ENCODE measurements around the gene POLN. TPM values are rescaled to one million over a fixed set of nuclear protein-coding genes. Genes with fewer than 3 reads are reported as not detected.

Gene POLN
- total RNA-seq, 1 experiment from 2014 or later = 0.10 TPM

DNA sequence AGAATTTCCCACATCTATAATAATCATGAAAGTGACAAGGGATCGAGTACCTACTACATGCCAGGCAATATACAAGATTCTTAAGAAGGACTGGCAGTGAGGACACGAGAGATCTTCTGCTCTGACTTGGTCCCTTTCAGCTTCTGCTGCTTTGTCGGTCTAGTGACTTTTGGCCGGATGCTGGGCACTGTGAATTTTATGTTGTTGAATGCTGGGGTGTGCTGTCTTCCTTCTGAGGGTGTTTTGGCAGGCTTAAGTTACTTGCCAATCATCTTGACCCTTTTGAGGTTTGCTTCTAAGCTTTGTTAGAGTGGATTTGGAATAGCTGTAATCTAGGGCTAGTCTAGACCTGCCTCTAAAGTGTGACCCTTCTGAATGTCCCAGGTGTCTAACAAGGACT is 159.3 kb downstream of the POLN start:
- DNase-seq (ENCODE audit: low read depth) = no peak
- in situ Hi-C loops (cut with HindIII; ENCODE audit: low pct_unique_long_range_greater_than_20kb, low sequenced_read_pairs) = no loop called here

- DNase-seq (ENCODE audit: low read depth) = no peak
- in situ Hi-C loops (cut with HindIII; ENCODE audit: low pct_unique_long_range_greater_than_20kb, low sequenced_read_pairs) = no loop called here
These were observed 159.8 kb downstream of the POLN start for GRCh38 chr4:2082118-2082517.

- DNase-seq (ENCODE audit: low read depth) = no peak
- in situ Hi-C loops (cut with HindIII; ENCODE audit: low pct_unique_long_range_greater_than_20kb, low sequenced_read_pairs) = no loop called here
These were observed 160.4 kb downstream of the POLN start for GRCh38 chr4:2081540-2081939.

- no peak for DNase-seq (ENCODE audit: low read depth)
- in situ Hi-C loops (cut with HindIII; ENCODE audit: low pct_unique_long_range_greater_than_20kb, low sequenced_read_pairs) = no loop called here
These were observed 161.3 kb downstream of the POLN start for GRCh38 chr4:2080429-2081300.

- DNase-seq (ENCODE audit: low read depth) = no peak
- in situ Hi-C loops (cut with HindIII; ENCODE audit: low pct_unique_long_range_greater_than_20kb, low sequenced_read_pairs) = no loop called here
These were observed 162.0 kb downstream of the POLN start for GRCh38 chr4:2079926-2080325.

DNA sequence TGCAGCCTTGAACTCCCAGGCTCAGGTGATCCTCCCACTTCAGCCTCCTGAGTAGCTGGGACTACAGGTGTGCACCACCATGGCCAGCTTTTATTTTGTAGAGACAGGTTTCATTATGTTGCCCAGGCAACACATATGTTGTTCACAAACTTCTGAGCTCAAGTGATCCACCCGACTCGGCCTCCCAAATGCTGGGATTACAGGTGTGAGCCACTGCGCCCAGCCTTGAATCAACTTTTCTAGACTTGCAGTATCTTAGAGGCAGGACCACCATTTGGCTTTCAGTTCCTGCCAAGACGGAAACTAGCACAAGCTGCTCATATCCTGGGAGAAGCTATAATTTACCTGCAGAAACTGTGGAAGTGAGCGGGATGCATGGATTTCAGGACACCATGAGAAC is 162.9 kb downstream of the POLN start:
- in situ Hi-C loops (cut with HindIII; ENCODE audit: low pct_unique_long_range_greater_than_20kb, low sequenced_read_pairs) = no loop called here
- DNase-seq (ENCODE audit: low read depth) = no peak

DNA sequence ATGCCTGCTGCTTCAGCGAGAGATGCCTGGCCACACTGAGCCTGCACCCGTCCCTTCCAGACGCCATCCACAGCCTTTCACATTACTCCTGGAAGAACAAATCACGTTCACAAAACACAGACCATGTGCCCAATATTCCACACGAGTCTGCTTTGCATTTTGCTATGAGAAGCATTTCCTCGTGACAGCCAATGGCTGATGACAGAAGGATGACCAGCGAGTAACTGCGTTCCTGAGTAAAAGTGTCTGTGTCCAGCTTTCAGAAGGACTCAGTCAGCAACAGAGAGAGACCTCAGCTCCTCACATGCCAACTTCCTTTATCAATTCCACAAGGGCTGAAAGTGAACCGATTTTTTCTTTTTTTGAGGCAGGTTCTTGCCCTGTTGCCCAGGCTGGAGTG is 163.3 kb downstream of the POLN start:
- in situ Hi-C loops (cut with HindIII; ENCODE audit: low pct_unique_long_range_greater_than_20kb, low sequenced_read_pairs) = no loop called here
- no peak for DNase-seq (ENCODE audit: low read depth)

DNA sequence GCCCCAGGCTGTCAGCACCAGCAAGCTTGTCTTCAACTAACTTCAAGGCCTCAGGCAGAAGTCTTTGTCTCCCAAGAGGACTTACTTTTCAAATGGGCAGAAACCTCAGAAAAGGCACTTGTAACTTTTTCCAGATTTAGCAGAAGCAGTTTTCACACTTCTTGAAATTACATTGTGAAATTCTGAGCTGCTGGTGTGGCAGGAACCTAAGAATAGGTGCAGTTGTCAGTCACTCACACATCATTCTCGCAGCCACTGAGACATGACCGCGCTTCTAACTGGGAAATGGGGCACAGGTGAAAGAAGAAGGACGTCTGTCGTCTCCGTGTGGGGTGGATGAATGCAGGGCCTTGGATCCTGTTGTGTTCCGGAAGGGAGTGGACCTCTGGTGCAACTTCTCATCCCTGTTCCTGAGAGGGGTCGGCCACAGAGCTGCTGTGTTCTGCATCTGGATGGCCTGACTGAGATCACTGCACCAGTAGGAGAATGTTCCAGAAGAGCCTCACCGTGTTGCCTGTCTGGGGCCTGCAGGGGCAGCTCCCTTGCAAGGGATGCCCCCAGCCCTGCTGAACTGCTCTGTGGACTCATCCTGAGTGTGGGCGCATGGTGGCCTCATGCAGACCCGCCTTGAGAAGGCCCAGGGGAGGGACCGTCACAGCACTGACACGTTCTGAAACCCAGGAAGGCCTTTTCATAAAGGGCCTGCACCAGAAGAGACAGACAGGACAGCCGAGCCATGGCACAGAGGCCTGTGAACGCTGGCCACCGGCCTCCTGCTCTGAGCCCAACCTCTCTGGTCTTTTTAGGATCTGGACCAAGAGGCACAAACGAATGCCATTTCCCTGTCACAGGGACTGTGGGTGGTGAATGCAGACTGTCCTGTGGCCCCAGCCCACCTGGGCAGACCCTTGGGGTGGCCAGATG is 164.1 kb downstream of the POLN start:
- in situ Hi-C loops (cut with HindIII; ENCODE audit: low pct_unique_long_range_greater_than_20kb, low sequenced_read_pairs) = no loop called here

DNA sequence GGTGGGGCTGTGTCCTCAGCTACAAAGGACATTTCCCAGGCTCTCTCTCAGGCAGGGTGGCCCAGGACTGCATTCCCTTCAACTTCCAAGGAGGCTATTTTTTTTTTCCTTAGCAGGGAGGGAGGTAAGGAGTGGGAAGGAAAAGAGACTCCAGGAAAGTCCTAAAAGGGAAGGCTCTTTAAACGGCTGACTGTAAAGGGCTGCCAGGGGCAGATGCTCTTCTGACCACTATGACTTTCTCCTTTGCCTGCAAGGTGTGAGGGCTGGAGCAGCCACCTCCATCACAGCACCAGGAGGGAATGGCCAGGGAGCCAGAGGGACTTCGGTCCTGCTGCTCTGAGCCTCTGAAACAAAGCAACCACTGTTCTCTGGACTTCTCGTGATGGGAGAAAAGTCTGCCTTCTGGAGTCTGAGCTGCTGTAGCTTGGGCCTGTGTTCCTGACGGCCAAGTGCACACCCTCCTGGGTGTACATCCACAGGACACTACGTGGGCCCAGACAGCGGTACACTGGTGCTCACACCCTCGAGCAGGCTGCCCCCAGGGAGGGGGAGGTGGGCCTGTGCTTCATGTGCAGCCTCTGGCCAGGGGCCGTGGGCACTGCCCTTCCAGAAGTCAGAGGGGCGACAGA is 164.9 kb downstream of the POLN start:
- in situ Hi-C loops (cut with HindIII; ENCODE audit: low pct_unique_long_range_greater_than_20kb, low sequenced_read_pairs) = no loop called here
- no peak for DNase-seq (ENCODE audit: low read depth)

More for the DNA sequence above, 164.1 kb downstream of the POLN start:
- no peak for DNase-seq (ENCODE audit: low read depth)

DNA sequence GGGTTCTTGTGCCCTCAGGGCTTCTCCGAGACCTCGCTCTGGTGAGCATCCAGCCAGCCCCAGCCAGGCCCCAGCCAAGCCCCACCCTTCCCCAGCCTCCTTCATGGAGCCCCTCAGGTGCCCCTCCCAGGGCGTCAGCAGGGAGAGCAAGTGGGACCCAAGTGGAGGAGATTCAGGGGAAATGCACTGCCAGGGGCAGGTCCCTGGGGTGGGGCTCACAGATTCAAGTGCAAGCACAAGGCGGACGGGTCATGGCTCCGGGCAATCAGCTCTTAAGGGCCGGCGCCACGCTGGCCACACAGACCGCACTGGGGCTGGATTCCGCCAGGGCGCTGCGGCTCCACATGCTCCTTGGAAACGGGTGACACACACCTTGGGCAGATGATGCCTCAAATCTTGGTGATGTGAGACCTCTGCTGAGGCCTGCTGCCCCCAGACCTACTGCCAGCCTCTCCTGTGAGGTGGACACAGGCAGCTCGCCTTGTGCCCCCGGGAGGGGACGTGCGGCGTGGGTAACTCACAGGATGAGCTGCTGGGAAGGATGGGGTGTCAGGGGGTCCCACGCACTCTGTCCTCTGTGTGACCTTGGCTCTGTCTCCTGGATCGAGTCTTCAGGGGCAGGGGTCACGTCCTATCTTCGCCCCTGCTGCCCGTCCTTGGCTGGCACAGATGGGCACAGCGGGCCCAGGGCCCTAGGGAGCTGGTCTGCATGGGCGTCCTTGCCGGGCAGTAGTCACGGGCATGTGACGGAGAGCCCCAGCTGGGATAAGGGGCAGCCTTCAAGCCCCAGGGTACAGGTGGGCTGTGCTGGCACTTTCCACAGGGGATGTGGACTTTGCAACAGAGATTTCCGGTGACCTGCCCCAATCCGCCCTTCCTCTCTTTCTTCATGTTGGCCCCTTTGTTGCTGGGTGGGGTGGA is 165.7 kb downstream of the POLN start:
- in situ Hi-C loops (cut with HindIII; ENCODE audit: low pct_unique_long_range_greater_than_20kb, low sequenced_read_pairs) = no loop called here

GRCh38 chr4:2075171-2075986 is 166.5 kb downstream of the POLN start:
- DNase-seq (ENCODE audit: low read depth) = no peak
- in situ Hi-C loops (cut with HindIII; ENCODE audit: low pct_unique_long_range_greater_than_20kb, low sequenced_read_pairs) = no loop called here

More for the DNA sequence above, 165.7 kb downstream of the POLN start:
- no peak for DNase-seq (ENCODE audit: low read depth)

GRCh38 chr4:2074588-2074987 is 167.3 kb downstream of the POLN start:
- in situ Hi-C loops (cut with HindIII; ENCODE audit: low pct_unique_long_range_greater_than_20kb, low sequenced_read_pairs) = no loop called here
- no peak for DNase-seq (ENCODE audit: low read depth)

GRCh38 chr4:2073808-2074481 is 168.0 kb downstream of the POLN start:
- in situ Hi-C loops (cut with HindIII; ENCODE audit: low pct_unique_long_range_greater_than_20kb, low sequenced_read_pairs) = no loop called here
- no peak for DNase-seq (ENCODE audit: low read depth)

DNA sequence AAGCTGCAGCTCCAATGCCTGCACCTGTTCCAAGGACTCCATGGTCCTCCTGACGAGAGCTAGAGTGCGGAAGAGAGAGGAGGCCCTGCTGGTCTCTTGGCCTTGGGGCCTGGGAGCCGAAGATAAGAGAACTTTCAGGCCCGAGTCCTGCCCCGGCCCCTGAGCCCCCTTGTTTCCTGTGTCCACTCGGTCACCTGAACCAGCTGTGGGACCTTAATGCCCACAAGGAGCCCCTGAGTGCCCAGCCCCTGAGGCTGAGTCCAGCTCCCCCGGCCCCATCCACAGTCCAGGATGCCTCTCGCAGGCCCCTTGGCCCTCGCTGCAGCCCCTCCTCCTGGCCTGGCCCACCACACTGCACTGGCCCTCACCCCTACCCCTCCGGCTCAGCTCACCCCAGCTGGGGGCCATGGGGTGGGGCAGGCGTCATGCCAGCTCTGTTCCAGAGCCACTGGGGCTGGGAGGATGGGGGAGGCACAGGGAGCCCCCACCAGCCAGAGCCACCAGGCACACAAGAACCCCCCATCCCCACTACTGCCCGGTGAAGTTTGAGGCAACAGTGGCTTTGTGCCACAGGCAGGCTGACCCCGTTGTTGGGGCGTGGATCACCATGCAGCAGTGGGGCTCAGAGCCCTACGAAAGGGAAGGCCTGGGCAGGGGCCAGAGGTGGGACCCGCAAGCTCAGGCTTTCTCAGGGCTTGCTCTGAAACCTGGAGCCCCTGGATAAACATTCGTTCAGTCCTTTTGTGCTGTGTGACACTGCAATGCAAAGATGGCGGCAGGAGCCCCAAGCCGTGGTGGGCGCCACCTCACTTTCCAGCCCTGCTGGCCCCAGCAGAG is 168.7 kb downstream of the POLN start:
- in situ Hi-C loops (cut with HindIII; ENCODE audit: low pct_unique_long_range_greater_than_20kb, low sequenced_read_pairs) = no loop called here
- no peak for DNase-seq (ENCODE audit: low read depth)

- DNase-seq (ENCODE audit: low read depth) = no peak
- in situ Hi-C loops (cut with HindIII; ENCODE audit: low pct_unique_long_range_greater_than_20kb, low sequenced_read_pairs) = no loop called here
These were observed 169.7 kb downstream of the POLN start for GRCh38 chr4:2071912-2072867.

Data from Caki2 (cell line).